RPMI8226 (cell line): ENCODE measurements around the gene PHF21B.
"Not testable (repeated sequence)": the region's sequence is repeated elsewhere in the genome, so short reads cannot be mapped to it uniquely, and the experiment has no call there.

ENCODE experiments used
- DNase-seq: peaks from one replicate; pipeline ENCODE4 v3.0.0-alpha.2; 2015

PHF21B gene

DNA sequence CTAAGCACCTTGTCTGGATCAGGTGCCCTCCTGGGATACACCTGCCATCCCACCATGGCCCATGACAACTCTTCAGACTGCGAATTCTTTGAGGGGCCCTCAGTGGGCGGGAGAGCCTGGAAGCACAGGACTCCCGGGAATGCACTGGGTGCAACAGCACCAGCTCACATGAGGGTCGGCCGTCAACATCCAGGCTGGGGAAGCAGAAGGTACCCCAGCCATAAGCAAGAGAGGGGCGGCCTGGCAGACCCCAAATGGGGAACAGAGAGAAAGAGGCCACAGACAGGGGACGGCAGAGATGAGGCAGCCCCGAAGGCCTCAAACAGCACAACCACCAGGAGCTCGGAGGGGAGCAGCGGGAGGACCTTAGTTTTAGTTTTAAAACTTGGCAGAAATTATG, 94.4 kb downstream of the PHF21B start:
- DNase-seq = no peak

DNA sequence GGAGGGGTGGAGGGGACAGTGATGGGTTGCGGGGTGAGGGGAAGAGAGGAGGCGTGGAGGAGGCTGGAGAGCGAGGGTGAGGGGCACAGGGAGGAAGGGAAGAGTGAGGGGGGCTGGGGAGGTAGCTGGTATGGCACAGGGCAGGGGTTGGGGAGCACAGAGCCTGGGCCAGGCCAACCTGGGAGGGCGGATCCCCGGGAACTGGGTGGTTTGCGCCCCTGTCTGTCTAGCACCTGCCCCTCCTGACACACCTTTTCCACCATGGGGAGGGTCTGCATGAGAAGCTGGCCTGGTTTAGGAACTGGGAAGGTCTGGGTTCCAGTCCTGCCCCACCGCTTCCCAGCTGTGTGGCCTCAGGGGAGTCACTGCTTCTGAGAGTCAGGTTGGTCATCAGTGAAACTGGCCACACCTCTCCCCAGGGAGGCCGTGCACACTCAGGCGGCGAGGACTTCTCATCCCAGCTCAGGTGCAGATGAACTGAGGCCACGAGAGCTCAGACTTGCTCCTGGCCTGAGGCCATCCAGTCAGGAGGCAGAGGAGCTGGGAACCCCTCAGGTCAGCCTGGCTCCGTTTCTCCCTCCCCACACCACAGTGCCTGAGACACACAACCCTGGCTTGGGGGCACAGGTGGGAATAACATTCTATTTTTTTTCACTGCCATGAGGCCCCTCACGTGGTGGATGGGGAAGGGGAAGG, 95.6 kb downstream of the PHF21B start:
- DNase-seq = no peak

DNA sequence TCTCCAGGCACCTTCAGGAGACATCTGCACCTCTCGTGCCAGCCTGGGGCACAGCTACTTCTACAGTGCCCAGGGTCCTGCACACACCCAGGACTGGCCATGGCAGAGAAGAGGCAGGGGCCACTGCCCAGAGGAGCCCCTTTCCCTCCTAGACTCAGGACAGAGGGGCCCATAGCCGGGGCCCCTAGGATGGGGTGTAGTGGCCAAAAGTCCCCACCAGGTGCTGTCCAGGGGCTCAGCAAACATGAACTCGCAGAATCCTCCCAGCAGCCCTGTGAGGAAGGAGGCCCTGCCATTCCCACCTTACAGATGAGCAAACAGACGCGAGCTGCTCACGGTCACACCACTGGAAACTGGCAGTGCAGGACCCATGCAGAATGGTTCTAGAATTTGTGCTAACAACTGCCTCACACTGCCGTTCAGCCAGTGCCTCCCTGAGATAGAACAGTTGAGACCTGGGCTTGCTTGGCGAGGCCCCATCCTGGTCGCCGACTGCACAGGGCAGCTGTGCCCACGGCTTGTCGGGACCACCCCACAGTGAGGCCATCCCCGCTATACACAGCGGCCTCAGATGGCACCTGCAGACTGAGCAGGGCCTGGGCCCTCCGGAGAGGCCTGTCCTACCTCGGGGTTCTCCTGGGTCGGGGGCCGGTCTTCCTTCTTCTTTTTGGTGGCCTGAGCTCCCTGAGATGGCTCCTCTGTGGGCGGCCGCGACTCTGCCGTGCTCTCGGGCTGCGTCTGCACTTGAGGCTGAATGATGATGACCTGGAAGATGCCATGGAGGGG, 96.4 kb downstream of the PHF21B start:
- no peak for DNase-seq

DNA sequence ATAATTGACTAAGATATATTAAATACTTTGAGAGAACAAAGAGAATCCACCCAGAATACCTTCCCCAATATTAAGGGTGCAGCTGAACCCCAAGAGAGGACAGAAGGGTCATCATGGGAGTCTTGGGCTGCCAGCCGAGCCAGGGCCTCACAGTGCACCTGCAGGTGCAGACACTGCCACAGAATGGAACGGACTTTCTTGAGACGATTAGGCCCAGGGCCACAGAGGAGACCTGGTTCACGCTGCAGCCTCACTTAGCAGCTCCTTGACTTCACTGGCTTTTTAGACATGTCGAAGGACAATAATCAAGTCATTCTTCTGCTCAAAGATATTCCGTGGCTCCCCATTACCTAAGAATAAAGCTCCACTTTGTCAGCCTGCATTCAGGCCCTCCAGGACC, 100.6 kb downstream of the PHF21B start:
- DNase-seq = no peak

- DNase-seq = no peak
Observed at GRCh38 chr22:44907765-44908737, 101.8 kb downstream of the PHF21B start.

DNA sequence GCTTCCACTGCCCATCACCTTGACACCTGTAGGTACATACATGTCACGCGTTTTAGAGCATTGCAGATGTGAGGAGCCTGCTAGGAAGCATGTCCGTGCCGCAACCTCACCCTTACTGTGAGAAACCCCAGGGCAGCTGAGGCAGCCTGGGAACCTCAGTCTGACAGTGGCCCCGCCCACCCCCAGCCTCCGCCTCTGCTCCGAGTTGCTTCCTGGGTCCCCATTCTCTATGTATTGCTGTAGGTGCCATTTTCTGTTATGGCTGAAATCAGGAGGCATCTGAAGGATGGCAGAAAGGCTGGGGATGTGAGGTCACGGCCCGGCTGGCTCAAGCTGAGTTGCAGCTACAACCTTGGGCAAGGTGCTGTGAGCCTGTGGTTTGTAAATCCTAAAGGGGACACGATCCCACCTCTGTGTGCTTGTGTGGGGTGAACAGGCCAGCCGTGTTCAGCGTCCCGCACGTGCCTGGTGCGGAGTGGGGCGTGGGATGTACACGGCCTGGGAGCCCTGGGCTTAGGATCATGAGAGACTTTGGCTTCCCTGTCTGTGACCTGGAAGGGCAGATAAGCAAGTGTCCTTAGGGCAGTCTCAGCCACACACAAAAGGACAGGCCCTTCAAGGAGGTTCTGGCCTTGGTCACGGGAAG, 102.7 kb downstream of the PHF21B start:
- no peak for DNase-seq

DNA sequence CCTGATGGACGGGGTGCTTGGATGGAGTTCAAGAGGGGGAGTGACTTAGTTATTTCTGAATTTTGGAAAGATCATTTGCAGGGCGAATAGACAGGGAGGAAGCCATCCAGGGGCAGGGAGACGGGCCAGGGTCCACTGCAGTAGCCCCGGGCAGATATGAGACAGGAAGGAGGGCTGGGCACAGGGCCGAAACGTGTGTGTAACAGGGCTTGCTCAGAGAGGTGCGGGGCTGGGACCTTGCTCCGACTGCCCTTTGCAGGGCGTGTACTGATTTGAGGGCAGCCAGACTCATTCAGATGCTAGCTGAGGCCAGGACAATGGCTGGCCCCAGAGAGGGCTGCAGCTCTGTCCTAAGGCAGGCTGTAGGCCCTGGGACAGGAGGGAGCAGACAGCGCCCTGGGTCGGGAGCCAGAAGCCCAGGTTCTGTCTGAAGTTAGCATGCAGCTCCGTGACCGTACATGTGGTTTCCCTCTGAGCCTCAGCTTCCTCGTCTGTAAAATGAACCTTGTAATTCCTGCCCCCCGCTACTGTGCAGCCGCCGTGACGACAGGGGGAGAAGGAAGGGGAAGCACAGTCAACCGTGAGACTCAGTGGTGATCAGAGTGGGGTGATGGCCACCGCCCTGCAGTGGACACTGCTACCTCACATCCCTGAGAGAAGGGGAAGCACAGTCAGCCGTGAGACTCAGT, 103.4 kb downstream of the PHF21B start:
- DNase-seq = no peak

- not testable (repeated sequence) for DNase-seq
Observed at GRCh38 chr22:44904492-44905152, 105.2 kb downstream of the PHF21B start.

DNA sequence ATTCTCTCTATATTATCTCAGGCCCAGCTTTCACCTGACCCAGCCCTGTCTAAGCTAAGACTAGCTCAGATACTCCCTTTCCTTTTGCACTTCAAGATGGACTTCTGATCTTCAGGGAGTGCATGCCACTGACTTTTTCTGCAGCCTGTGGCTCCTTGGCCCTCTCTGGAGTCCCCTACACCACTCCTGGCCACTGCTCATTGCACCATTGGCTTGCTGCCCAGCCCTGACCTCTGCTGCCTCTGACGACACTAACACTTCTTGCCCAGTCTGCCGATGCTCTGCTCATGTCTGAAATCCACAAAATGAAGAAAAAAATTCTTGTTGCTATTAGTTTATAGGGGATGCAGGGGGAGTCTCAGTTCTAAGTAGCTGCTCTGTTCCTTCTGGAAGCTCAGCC, 106.6 kb downstream of the PHF21B start:
- not testable (repeated sequence) for DNase-seq

- no peak for DNase-seq
Observed at GRCh38 chr22:44901301-44901700, 108.5 kb downstream of the PHF21B start.

DNA sequence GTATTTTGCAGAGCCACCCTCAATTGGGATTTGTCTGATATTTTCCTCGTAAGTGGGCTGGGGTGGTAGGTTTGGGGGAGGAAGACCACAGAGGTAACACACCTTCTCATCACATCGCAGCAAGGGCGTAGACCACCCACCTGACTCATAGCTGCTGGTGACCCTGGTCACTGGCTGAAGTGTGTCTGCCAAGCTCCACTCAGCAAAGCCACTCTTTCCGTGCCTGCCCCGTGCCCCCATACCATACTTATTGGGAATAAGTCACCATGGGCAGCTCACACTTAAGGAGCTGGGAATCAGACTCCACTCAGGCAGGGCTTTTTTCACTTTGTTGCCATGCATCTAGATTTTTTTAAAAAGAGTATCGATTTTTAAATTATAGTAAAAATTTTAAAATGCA, 111.6 kb downstream of the PHF21B start:
- no peak for DNase-seq

GRCh38 chr22:44895296-44896055, 114.3 kb downstream of the PHF21B start:
- DNase-seq = no peak

DNA sequence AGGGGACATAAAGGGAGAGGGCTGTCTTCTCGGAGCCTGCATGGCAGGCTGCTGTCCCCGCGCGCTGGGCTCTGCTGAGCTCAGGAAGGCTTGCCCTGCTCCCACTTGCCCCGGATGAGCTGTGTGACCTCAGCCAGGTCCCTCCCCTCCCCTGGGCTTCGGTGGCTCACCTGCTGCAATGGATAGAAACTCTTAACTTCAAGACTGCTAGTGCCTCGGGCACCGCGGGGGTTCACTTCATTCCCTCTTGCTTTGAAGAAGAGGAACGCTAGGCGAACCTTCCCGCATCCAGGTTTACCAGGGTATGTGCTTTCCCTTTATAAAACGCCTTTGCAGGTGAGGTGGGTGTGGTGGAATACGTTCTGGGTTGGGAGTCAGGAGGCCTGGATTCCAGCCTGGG, 115.0 kb downstream of the PHF21B start:
- DNase-seq = no peak

DNA sequence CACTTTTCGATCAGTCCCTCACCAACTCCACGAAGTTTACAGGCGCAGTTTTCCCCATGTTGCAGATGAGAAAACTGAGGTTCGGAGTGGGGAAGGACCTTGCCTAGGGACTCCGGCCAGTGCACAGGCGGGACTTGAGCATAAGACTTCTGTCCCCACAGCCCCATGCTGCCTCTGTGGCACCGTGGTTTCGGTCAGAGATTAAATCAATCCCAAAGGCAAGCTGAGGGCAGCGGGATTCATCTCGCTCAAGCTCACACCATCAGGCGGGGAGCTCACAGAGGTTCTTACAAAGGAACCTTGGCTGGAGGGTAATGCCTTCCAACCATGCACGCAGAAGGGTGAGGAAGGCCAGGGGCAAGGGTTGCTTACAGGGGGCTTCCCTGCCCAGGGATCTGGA, 115.5 kb downstream of the PHF21B start:
- no peak for DNase-seq

DNA sequence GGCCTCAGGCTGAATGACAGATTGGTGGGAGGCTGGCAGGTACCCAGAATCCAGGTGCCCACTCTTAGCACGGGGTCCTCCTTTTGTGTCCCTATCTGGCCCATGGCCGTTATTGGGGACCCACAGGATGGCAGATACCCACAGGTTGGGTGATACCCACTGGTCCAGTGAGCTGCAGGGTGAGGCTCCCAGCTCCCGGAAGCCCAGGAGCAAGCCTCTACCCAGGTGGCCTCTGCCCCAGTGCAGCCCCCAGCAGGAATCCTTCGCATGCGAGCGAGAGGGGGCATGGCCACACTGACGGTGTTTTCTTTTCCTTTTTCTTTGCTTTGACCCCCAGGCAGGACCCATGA, 116.1 kb downstream of the PHF21B start:
- no peak for DNase-seq

GRCh38 chr22:44892803-44893730, 116.7 kb downstream of the PHF21B start:
- no peak for DNase-seq

DNA sequence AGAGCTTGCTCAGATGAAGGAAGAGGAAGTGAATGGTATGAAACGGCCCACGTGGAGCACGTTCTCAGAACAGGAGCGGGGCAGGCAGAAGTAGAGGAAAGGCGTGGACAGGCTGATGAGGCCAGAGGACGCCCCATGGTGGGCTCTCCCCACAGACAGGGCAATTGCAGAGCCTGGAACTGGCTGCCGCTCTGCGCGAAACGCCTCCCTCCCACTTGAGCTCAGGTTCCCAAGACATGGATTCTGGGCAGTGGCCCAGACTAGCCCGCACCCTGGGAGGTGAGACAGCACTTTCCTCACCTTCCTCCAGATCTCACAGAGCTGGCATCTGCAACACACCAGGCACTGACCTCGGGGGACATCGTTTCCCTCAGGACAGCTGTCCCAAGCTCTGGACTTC, 117.6 kb downstream of the PHF21B start:
- no peak for DNase-seq

DNA sequence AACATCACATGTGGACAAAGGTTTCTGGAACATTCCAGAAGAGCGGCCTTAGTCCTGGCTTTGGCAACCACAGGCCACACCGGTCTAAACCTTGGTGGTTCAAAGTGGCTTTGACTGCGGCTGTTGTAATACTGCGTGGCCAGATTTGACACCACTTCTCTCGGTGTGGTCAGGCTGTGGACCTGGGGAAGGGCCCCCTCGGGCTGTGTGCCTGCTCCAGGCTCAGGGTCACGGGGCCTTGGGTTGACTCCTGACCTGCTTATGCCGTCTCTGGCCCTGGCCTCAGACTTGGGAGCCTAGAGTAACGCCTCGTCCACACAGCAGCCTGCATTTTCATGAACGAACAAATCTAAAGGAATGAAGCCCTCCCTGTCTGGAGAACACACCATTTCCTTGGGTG, 118.0 kb downstream of the PHF21B start:
- no peak for DNase-seq

GRCh38 chr22:44891293-44891747, 118.5 kb downstream of the PHF21B start:
- no peak for DNase-seq
